Measurements from ENCODE around the gene HMX1. TPM values are rescaled to one million over a fixed set of nuclear protein-coding genes. Genes with fewer than 3 reads are reported as not detected.

HMX1 gene
- total and polyA plus RNA-seq, 12 donors: 2.7 TPM; not detected in 11

- WGBS, 4 donors: 85 to 86% (median 86%) methylated on average over 7 to 9 of the region's 9 CpGs
- no peaks in the 10 kb centered on the region for H3K27me3 ChIP-seq
- no peak overlapping the region for H3K27ac ChIP-seq
- no peak for DNase-seq
- no peak overlapping the region for H3K4me3 ChIP-seq
- intact Hi-C loops (cut with DNase I): no loop called here
- H3K9me3 ChIP-seq (replicated peaks in 1 of 3): no peaks in the 10 kb centered on the region
- H3K4me1 ChIP-seq (replicated peaks in 1 of 2): no peaks in the 10 kb centered on the region
- TF ChIP-seq CTCF (IDR thresholded peaks at IDR 0.05): no peak
- TF ChIP-seq POLR2A (IDR thresholded peaks at IDR 0.05): no peak
- H3K36me3 ChIP-seq (replicated peaks in 1 of 2): no peaks in the 10 kb centered on the region
Measured at GRCh38 chr4:8904041-8904501, 32.4 kb upstream of the HMX1 start.

DNA sequence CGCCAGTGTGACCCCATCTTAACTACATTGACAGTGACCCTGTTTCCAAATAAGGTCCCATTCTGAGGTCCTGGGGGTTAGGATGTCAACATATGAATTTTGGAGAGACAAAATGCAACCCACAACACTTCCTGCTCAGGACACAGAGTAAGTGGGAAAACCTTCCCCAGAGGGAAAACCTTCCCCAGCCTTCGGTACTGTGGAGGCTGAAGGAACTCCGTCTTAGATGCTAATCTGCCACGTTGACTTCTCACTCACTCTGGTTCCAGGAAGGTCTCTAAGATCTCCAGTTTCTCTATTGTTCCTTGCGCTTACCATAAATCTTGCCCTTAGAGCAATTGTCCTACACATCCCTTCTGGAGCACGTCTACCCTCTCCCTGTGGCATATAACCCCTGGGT lies 29.7 kb upstream of the HMX1 start:
- Histone ChIP-seq H3K4me1 (replicated peaks in 1 of 2) (no peaks in the 10 kb centered on the region), H3K4me3 (no peak overlapping the region), H3K27me3 (no peaks in the 10 kb centered on the region), H3K27ac (no peak overlapping the region), H3K36me3 (replicated peaks in 1 of 2) (no peaks in the 10 kb centered on the region), H3K9me3 (replicated peaks in 1 of 3) (no peaks in the 10 kb centered on the region)
- intact Hi-C loops (cut with DNase I): no loop called here
- TF ChIP-seq CTCF (IDR thresholded peaks at IDR 0.05) (no peak), POLR2A (IDR thresholded peaks at IDR 0.05) (no peak)
- DNase-seq: no peak
- 87 to 93% (median 91%) methylated on average over 6 of the region's 6 CpGs for WGBS, 4 donors

- 77 to 96% (median 92%) methylated on average over 5 to 6 of the region's 6 CpGs for WGBS, 4 donors
- intact Hi-C loops (cut with DNase I): no loop called here
- DNase-seq: no peak
- Histone ChIP-seq H3K27me3 (peaks cover 7% of the 10 kb centered on the region), H3K36me3 (replicated peaks in 1 of 2) (no peaks in the 10 kb centered on the region), H3K9me3 (replicated peaks in 1 of 3) (no peaks in the 10 kb centered on the region), H3K27ac (no peak overlapping the region), H3K4me1 (replicated peaks in 1 of 2) (no peaks in the 10 kb centered on the region), H3K4me3 (no peak overlapping the region)
- no peak for TF ChIP-seq POLR2A (IDR thresholded peaks at IDR 0.05)
- no peak for TF ChIP-seq CTCF (IDR thresholded peaks at IDR 0.05)
Measured at GRCh38 chr4:8900588-8900987, 28.9 kb upstream of the HMX1 start.

- whole genome bisulfite sequencing, 4 donors: 55 to 62% (median 58%) methylated on average over 10 of the region's 10 CpGs
- Histone ChIP-seq H3K36me3 (replicated peaks in 1 of 2) (no peaks in the 10 kb centered on the region), H3K27ac (no peak overlapping the region), H3K9me3 (replicated peaks in 1 of 3) (no peaks in the 10 kb centered on the region), H3K4me3 (no peak overlapping the region), H3K27me3 (peaks cover 29% of the 10 kb centered on the region), H3K4me1 (replicated peaks in 1 of 2) (no peaks in the 10 kb centered on the region)
- no peak for TF ChIP-seq CTCF (IDR thresholded peaks at IDR 0.05)
- no peak for TF ChIP-seq POLR2A (IDR thresholded peaks at IDR 0.05)
- intact Hi-C loops (cut with DNase I): no loop called here
- DNase-seq: no peak
Measured at GRCh38 chr4:8898419-8898818, 26.8 kb upstream of the HMX1 start.
